Caco-2 (cell line): Measurements from ENCODE around the gene GFY. TPM values are rescaled to one million over a fixed set of nuclear protein-coding genes. Genes with fewer than 3 reads are reported as not detected.

Experiments
- BruUV-seq: library from RNA; stranded (reverse); fragments of 400-500 nt; replicated peaks from 2 replicates; lab custom pipeline; 2021; lab: Mats Ljungman, UMichigan
- CTCF ChIA-PET: fragments of 300-600 bp; sonication (Branson Sonifier 250); formaldehyde crosslinking; loops from one replicate; lab custom pipeline; 2022; ENCODE audit warnings: antibody characterized with exemption; lab: Charles Lee
- POLR2A ChIA-PET: fragments of 300-600 bp; sonication (Branson Sonifier 250); formaldehyde crosslinking; loops from one replicate; lab custom pipeline; 2022; ENCODE audit warnings: antibody characterized with exemption; lab: Charles Lee
- DNase-seq, 2 experiments: peaks; one replicate each; pipeline versions ENCODE4 v3.0.0 to v3.0.0-alpha.2; 2020 to 2022
- H3K27me3 ChIP-seq: replicated peaks from 2 replicates; pipeline ENCODE4 v1.6.0; 2011; ENCODE audit warnings: low read length; ENCODE audit not compliant: control insufficient read depth, insufficient read depth
- H3K36me3 ChIP-seq: 2 replicates; pipeline ENCODE4 v1.5.1; 2011; ENCODE audit warnings: low read length; ENCODE audit not compliant: control insufficient read depth, insufficient read depth
- H3K4me1 ChIP-seq: fragments of 250-450 bp; sonication (Bioruptor Pico); 2 replicates; pipeline ENCODE4 v1.5.1; 2020; ENCODE audit warnings: mild to moderate bottlenecking
- H3K4me3 ChIP-seq: 2 replicates; pipeline ENCODE4 v1.5.1; 2011; ENCODE audit warnings: low read depth, mild to moderate bottlenecking, control low read depth, low read length
- H3K9me3 ChIP-seq: fragments of 250-450 bp; sonication (Bioruptor Pico); 2 replicates; pipeline ENCODE4 v1.5.1; 2020; ENCODE audit warnings: mild to moderate bottlenecking, moderate library complexity
- H3K27ac Mint-ChIP-seq: one replicate; pipeline ENCODE4 v1.8.0; 2022; ENCODE audit warnings: mixed read lengths; ENCODE audit not compliant: unreplicated experiment
- H3K27me3 Mint-ChIP-seq: one replicate; pipeline ENCODE4 v1.8.0; 2022; ENCODE audit warnings: mixed read lengths; ENCODE audit not compliant: insufficient read depth, unreplicated experiment
- H3K36me3 Mint-ChIP-seq: one replicate; pipeline ENCODE4 v1.8.0; 2022; ENCODE audit warnings: mild to moderate bottlenecking, mixed read lengths; ENCODE audit not compliant: insufficient read depth, unreplicated experiment
- H3K4me1 Mint-ChIP-seq: one replicate; pipeline ENCODE4 v1.8.0; 2022; ENCODE audit warnings: low read depth, mixed read lengths; ENCODE audit not compliant: unreplicated experiment
- H3K4me3 Mint-ChIP-seq: one replicate; pipeline ENCODE4 v1.8.0; 2022; ENCODE audit warnings: mild to moderate bottlenecking, moderate library complexity, mixed read lengths; ENCODE audit not compliant: unreplicated experiment
- H3K9me3 Mint-ChIP-seq: one replicate; pipeline ENCODE4 v1.8.0; 2022; ENCODE audit warnings: mixed read lengths; ENCODE audit not compliant: unreplicated experiment
- intact Hi-C: fragments of 100-400 bp; cut with micrococcal nuclease; formaldehyde crosslinking; loops from one replicate; pipeline ENCODE4 v1.10.0; 2022; ENCODE audit not compliant: unreplicated experiment
- total RNA-seq: library from RNA; stranded (reverse); gene quantifications from 2 replicates; pipeline ENCODE4 v1.2.3, GENCODE V29; 2022
- TF ChIP-seq, protein P1 (sequence below), 2 experiments: fragments of 200-600 bp in 1 of 2; IDR thresholded peaks; 1 replicate in 1 of 2; 2 replicates in 1 of 2; pipeline versions ENCODE4 v1.5.1 to v1.8.0; 2011 to 2022; ENCODE audit warnings: antibody characterized with exemption in 1 of 2, control low read depth in 1 of 2, inconsistent platforms in 1 of 2, low read depth in 1 of 2, low read length in 1 of 2, mild to moderate bottlenecking in 1 of 2, moderate library complexity in 1 of 2; ENCODE audit not compliant: insufficient read depth in 1 of 2, severe bottlenecking in 1 of 2, unreplicated experiment in 1 of 2

The GFY gene
- total RNA-seq, 1 experiment from 2014 or later: 0.25 TPM

- Mint-ChIP-seq H3K36me3 (peaks cover 6% of the 10 kb centered on the region), H3K4me1 (no peaks in the 10 kb centered on the region), H3K4me3 (no peak overlapping the region), H3K9me3 (no peaks in the 10 kb centered on the region), H3K27me3 (peaks cover 6% of the 10 kb centered on the region), H3K27ac (no peak overlapping the region)
- Histone ChIP-seq H3K4me3 (no peak overlapping the region), H3K4me1 (no peaks in the 10 kb centered on the region), H3K9me3 (no peaks in the 10 kb centered on the region), H3K27me3 (no peaks in the 10 kb centered on the region), H3K36me3 (no peaks in the 10 kb centered on the region)
- DNase-seq: no peak
- intact Hi-C loops: no loop called here
- CTCF ChIA-PET: no interaction called here
- POLR2A ChIA-PET: no interaction called here
- no TSS peak for BruUV-seq
- TF ChIP-seq, protein P1, sequence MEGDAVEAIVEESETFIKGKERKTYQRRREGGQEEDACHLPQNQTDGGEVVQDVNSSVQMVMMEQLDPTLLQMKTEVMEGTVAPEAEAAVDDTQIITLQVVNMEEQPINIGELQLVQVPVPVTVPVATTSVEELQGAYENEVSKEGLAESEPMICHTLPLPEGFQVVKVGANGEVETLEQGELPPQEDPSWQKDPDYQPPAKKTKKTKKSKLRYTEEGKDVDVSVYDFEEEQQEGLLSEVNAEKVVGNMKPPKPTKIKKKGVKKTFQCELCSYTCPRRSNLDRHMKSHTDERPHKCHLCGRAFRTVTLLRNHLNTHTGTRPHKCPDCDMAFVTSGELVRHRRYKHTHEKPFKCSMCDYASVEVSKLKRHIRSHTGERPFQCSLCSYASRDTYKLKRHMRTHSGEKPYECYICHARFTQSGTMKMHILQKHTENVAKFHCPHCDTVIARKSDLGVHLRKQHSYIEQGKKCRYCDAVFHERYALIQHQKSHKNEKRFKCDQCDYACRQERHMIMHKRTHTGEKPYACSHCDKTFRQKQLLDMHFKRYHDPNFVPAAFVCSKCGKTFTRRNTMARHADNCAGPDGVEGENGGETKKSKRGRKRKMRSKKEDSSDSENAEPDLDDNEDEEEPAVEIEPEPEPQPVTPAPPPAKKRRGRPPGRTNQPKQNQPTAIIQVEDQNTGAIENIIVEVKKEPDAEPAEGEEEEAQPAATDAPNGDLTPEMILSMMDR (IDR thresholded peaks at IDR 0.05; ENCODE audit: insufficient read depth in 1 of 2, low read depth in 1 of 2, low read length in 1 of 2, severe bottlenecking in 1 of 2, unreplicated experiment in 1 of 2): no peak
Observed at GRCh38 chr19:49411681-49412326, 13.4 kb upstream of the GFY start.

- Histone ChIP-seq H3K4me3 (no peak overlapping the region), H3K36me3 (no peaks in the 10 kb centered on the region), H3K9me3 (no peaks in the 10 kb centered on the region), H3K27me3 (no peaks in the 10 kb centered on the region), H3K4me1 (no peaks in the 10 kb centered on the region)
- Mint-ChIP-seq H3K27ac (no peak overlapping the region), H3K4me3 (no peak overlapping the region), H3K4me1 (no peaks in the 10 kb centered on the region), H3K9me3 (no peaks in the 10 kb centered on the region), H3K27me3 (peaks cover 9% of the 10 kb centered on the region), H3K36me3 (no peaks in the 10 kb centered on the region)
- TF ChIP-seq, protein P1 (IDR thresholded peaks at IDR 0.05; ENCODE audit: insufficient read depth in 1 of 2, low read depth in 1 of 2, low read length in 1 of 2, severe bottlenecking in 1 of 2, unreplicated experiment in 1 of 2): no peak
- no peak for DNase-seq
- intact Hi-C loops: no loop called here
- ChIA-PET POLR2A (no interaction called here), CTCF (interaction anchor here (0.5 to 0.6 kb wide), 2 partner anchors 29 to 320 kb away, joined by 4 to 6 read pairs; no protein-coding TSS in a partner anchor)
- BruUV-seq: no TSS peak
Observed at GRCh38 chr19:49413348-49413747, 11.8 kb upstream of the GFY start.

GRCh38 chr19:49414256-49414655 is 10.9 kb upstream of the GFY start:
- BruUV-seq: no TSS peak
- CTCF ChIA-PET: no interaction called here
- no peak for DNase-seq
- Mint-ChIP-seq H3K27me3 (peaks cover 11% of the 10 kb centered on the region), H3K4me3 (no peak overlapping the region), H3K27ac (no peak overlapping the region), H3K9me3 (no peaks in the 10 kb centered on the region), H3K36me3 (no peaks in the 10 kb centered on the region), H3K4me1 (no peaks in the 10 kb centered on the region)
- Histone ChIP-seq H3K4me3 (no peak overlapping the region), H3K9me3 (no peaks in the 10 kb centered on the region), H3K27me3 (no peaks in the 10 kb centered on the region), H3K4me1 (no peaks in the 10 kb centered on the region), H3K36me3 (no peaks in the 10 kb centered on the region)
- POLR2A ChIA-PET: no interaction called here
- intact Hi-C loops: no loop called here
- TF ChIP-seq, protein P1 (IDR thresholded peaks at IDR 0.05; ENCODE audit: insufficient read depth in 1 of 2, low read depth in 1 of 2, low read length in 1 of 2, severe bottlenecking in 1 of 2, unreplicated experiment in 1 of 2): no peak
